Psoas muscle (tissue), 8 donors: ENCODE results near the gene ZSWIM5. TPM values are rescaled to one million over a fixed set of nuclear protein-coding genes. Genes with fewer than 3 reads are reported as not detected.
"Not testable (repeated sequence)": the region's sequence is repeated elsewhere in the genome, so short reads cannot be mapped to it uniquely, and the experiment has no call there.

Experiments
- ATAC-seq, 4 donors: fragments of 200-7000 bp; cut with Tn5 transposase; one replicate each; pipeline ENCODE4 v1.9.1; 2020; ENCODE audit warnings: moderate library complexity in 3 of 4, mild to moderate bottlenecking in 2 of 4
- DNase-seq, 2 donors: peaks; one replicate each; pipeline ENCODE4 v3.0.0-alpha.2; 2020
- H3K27ac ChIP-seq: fragments of 200-600 bp; one replicate; pipeline ENCODE4 v1.8.0; 2022
- H3K27me3 ChIP-seq, 3 donors: fragments of 200-600 bp in 1 of 3; one replicate each; pipeline versions ENCODE4 v1.6.1 to v1.8.0; 2013 to 2022; ENCODE audit warnings: low read length in 2 of 3, mild to moderate bottlenecking in 2 of 3, moderate library complexity in 1 of 3; ENCODE audit not compliant: insufficient read depth in 3 of 3
- H3K36me3 ChIP-seq, 2 donors: fragments of 200-600 bp in 1 of 2; one replicate each; pipeline versions ENCODE4 v1.6.1 to v1.8.0; 2013 to 2022; ENCODE audit warnings: low read depth in 1 of 2, mild to moderate bottlenecking in 1 of 2, moderate library complexity in 1 of 2; ENCODE audit not compliant: insufficient read depth in 1 of 2
- H3K4me1 ChIP-seq: fragments of 200-600 bp; one replicate; pipeline ENCODE4 v1.8.0; 2022
- H3K4me3 ChIP-seq: fragments of 200-600 bp; one replicate; pipeline ENCODE4 v1.8.0; 2022; ENCODE audit warnings: mild to moderate bottlenecking
- H3K9me3 ChIP-seq: fragments of 200-600 bp; one replicate; pipeline ENCODE4 v1.8.0; 2022
- WGBS, 3 donors: extraction: QIAGEN DNeasy Blood & Tissue Kit; methylation state at CpG; one replicate each; pipeline versions ENCODE4 v1.1.6 to v1.1.7; 2013; 5-methylcytosine and 5-hydroxymethylcytosine counted together
- intact Hi-C, 2 donors: fragments of 100-400 bp; cut with DNase I; formaldehyde crosslinking; loops; one replicate each; pipeline versions ENCODE4 v1.11.0 to v1.14.2; 2022
- polyA plus RNA-seq, 3 donors: library from polyadenylated mRNA; stranded (reverse); fragments of 200-250 nt; gene quantifications; one replicate each; pipeline ENCODE4 v1.2.3, GENCODE V29; 2013
- total RNA-seq, 4 donors: library from RNA; stranded (reverse); fragmentation: NEBNext Ultra II Directional in 2 of 4; extraction: Animal tissue kit (Norgen Biotek cat#: 25700) in 2 of 4; gene quantifications; one replicate each; pipeline versions ENCODE4 v1.2.1 to v1.2.4, GENCODE V29; 2021 to 2023
- TF ChIP-seq, protein P1 (sequence below): fragments of 200-600 bp; IDR thresholded peaks from one replicate; pipeline ENCODE4 v1.8.0; 2022; ENCODE audit warnings: antibody characterized with exemption
- donor health status: healthy with polysubstance abuse.
- donor health status: DM: no; HTN: no; CAD: no; lungs with moderate emphysema.
- donor health status: Bipolar disorder and iron deficiency.
- donor health status: healthy.
- donor health status: DM: yes; HTN: yes; CAD: no.
- donor health status: DM: no; HTN: no; CAD: no.
- donor health status: DM: no; HTN: no; CAD: no.
- donor health status: DM: yes; HTN: yes; CAD: no.

ZSWIM5 gene
- total and polyA plus RNA-seq, 7 donors = 0.03 to 0.98 (median 0.50) TPM

DNA sequence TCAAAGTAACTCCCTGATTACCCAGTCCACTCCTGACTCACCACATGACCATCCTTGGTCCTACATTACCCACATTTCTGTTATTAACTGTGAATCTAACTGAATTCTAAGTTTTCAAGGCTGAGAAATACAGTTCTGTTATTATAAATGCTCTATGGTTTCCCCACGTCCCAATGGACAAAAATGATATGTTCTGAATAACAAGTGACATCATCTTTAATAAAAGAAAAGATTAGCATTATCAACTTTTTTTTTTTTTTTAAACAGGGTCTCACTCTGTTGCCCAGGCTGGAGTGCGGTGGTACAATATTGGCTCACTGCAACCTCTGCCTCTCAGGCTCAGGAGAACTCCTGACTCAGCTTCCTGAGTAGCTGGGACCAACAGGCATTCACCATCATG lies 59.6 kb downstream of the ZSWIM5 start:
- TF ChIP-seq, protein P1, sequence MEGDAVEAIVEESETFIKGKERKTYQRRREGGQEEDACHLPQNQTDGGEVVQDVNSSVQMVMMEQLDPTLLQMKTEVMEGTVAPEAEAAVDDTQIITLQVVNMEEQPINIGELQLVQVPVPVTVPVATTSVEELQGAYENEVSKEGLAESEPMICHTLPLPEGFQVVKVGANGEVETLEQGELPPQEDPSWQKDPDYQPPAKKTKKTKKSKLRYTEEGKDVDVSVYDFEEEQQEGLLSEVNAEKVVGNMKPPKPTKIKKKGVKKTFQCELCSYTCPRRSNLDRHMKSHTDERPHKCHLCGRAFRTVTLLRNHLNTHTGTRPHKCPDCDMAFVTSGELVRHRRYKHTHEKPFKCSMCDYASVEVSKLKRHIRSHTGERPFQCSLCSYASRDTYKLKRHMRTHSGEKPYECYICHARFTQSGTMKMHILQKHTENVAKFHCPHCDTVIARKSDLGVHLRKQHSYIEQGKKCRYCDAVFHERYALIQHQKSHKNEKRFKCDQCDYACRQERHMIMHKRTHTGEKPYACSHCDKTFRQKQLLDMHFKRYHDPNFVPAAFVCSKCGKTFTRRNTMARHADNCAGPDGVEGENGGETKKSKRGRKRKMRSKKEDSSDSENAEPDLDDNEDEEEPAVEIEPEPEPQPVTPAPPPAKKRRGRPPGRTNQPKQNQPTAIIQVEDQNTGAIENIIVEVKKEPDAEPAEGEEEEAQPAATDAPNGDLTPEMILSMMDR = no peak
- Histone ChIP-seq H3K4me1 (no peaks in the 10 kb centered on the region), H3K4me3 (no peak overlapping the region), H3K9me3 (no peaks in the 10 kb centered on the region), H3K27ac (no peak overlapping the region), H3K36me3 (no peaks in the 10 kb centered on the region), H3K27me3 (no peaks in the 10 kb centered on the region)
- intact Hi-C loops = no loop called here
- 87% methylated on average over 2 of the region's 2 CpGs for WGBS, 3 donors
- no peak for ATAC-seq
- DNase-seq = no peak

DNA sequence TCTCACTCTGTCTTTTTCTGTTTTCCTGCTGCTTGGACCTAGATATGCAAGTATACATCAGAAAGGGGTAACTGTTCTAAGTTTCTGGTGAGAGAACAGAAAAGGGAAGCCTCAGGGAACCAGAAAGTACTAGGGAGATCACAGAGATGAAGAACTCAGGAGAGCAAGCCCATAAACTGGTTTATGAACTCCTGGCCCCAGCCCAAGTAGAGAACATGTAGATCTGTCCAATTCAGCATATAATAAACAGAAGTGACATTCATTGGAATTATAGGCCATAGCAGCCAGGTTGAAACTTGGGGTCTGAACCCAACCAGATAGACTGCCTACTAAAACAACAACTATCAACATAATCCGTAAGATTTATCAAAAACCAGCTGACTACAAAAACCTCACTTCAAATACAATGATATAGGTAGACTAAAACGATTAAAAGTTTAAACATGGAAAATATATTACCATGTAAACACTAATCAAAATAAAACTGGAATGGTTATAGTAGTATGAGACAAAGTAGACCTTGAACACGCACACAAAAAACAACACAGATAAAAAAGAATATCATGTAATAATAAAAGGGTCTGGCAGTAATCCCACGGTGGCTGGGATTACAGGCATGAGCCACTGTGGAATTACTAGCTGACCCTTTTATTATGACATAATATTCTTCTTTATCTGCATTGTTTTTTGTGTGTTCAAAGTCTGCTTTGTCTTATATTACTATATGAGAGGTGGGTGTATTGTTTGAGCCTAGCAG lies 65.0 kb downstream of the ZSWIM5 start:
- TF ChIP-seq, protein P1 = no peak
- Histone ChIP-seq H3K9me3 (no peaks in the 10 kb centered on the region), H3K27ac (no peak overlapping the region), H3K27me3 (no peaks in the 10 kb centered on the region), H3K36me3 (no peaks in the 10 kb centered on the region), H3K4me3 (no peak overlapping the region), H3K4me1 (no peaks in the 10 kb centered on the region)
- intact Hi-C loops = no loop called here
- ATAC-seq (no peak), DNase-seq (no peak)
- 77 to 81% (median 80%) methylated on average over 4 of the region's 4 CpGs for WGBS, 3 donors

DNA sequence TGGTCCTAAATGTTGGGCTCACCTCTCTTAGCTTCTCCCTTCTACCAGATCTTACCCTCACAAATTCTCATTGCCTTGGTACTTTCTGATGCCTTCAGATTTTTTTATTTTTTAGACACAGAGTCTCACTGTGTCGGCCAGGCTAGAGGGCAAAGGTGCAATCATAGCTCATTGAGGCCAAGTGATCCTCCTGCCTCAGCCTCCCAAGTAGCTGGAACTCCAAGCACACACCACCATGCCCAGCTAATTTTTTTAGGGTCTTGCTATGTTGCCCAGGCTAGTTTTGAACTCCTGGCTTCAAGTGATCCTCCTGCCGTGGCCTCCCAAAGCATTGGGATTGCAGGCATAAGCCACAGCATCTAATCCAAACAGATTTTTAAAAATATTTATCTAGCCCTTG lies 69.4 kb downstream of the ZSWIM5 start:
- TF ChIP-seq, protein P1 = no peak
- DNase-seq (no peak), ATAC-seq (no peak)
- WGBS, 3 donors = 85 to 96% (median 89%) methylated on average over 2 of the region's 2 CpGs
- intact Hi-C loops = no loop called here
- Histone ChIP-seq H3K36me3 (no peaks in the 10 kb centered on the region), H3K4me3 (no peak overlapping the region), H3K27ac (no peak overlapping the region), H3K9me3 (no peaks in the 10 kb centered on the region), H3K4me1 (no peaks in the 10 kb centered on the region), H3K27me3 (no peaks in the 10 kb centered on the region)

DNA sequence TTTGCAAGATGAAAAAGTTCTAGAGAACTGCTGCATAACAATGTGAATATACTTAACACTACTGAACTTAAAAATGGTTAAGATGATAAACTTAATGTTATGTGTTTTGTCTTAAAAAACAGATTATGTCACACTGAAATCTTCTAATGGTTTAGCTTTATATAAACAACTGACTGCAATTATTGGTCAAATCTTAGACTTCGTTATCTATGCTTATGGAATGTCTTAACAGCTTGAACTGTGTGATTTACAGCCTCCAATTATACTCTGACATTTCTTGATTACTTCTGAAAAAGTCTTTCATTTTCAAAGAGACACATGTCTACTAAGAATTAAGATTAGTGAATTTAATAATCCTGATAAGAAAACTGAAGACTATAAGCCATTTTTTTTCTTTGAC lies 71.1 kb downstream of the ZSWIM5 start:
- Histone ChIP-seq H3K27me3 (no peaks in the 10 kb centered on the region), H3K4me3 (no peak overlapping the region), H3K36me3 (no peaks in the 10 kb centered on the region), H3K27ac (no peak overlapping the region), H3K9me3 (no peaks in the 10 kb centered on the region), H3K4me1 (no peaks in the 10 kb centered on the region)
- intact Hi-C loops = no loop called here
- TF ChIP-seq, protein P1 = no peak
- 81 to 86% (median 86%) methylated on average over 1 of the region's 1 CpG for WGBS, 3 donors
- no peak for DNase-seq
- no peak for ATAC-seq

DNA sequence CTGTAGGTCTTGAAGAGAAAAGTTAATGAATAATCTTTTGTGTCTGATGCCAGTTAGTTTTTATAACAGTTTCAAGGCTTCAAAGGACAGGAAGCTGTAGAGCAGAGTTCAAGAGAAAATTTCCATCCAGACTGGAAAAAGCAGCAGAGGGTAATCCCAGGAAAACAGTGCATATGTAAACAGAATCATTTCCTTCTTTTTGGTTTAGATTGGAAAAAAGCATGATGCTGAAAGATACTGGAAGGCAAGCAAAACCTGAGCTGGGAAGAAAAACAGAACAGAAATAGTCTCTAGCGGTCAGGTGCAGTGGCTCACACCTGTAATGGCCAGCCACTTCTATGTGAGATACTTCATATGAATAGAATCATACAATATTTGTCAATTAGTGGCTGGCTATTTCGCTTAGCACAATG lies 71.9 kb downstream of the ZSWIM5 start:
- no peaks in the 10 kb centered on the region for H3K9me3 ChIP-seq
- DNase-seq = no peak
- H3K4me3 ChIP-seq = no peak overlapping the region
- no peaks in the 10 kb centered on the region for H3K36me3 ChIP-seq
- no peak overlapping the region for H3K27ac ChIP-seq
- intact Hi-C loops = no loop called here
- no peaks in the 10 kb centered on the region for H3K27me3 ChIP-seq
- 63 to 79% (median 76%) methylated on average over 2 of the region's 2 CpGs for WGBS, 3 donors
- no peak for ATAC-seq
- TF ChIP-seq, protein P1 = no peak
- no peaks in the 10 kb centered on the region for H3K4me1 ChIP-seq

DNA sequence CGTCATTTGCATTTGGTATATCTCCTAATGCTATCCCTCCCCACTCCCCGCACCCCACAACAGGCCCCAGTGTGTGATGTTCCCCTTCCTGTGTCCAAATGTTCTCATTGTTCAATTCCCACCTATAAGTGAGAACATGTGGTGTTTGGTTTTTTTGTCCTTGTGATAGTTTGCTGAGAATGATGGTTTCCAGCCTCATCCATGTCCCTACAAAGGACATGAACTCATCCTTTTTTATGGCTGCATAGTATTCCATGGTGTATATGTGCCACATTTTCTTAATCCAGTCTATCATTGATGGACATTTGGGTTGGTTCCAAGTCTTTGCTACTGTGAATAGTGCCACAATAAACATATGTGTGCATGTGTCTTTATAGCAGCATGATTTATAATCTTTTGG lies 73.7 kb downstream of the ZSWIM5 start:
- H3K27me3 ChIP-seq, H3K27ac ChIP-seq, ATAC-seq, intact Hi-C loops, H3K36me3 ChIP-seq, H3K4me3 ChIP-seq, H3K9me3 ChIP-seq, DNase-seq, H3K4me1 ChIP-seq: not testable (repeated sequence)
- WGBS, 3 donors = 75 to 82% (median 77%) methylated on average over 2 of the region's 2 CpGs
